Measurements from ENCODE around the gene PTPN23. TPM values are rescaled to one million over a fixed set of nuclear protein-coding genes. Genes with fewer than 3 reads are reported as not detected.

Gene PTPN23
- total and polyA plus RNA-seq, 2 experiments from 2014 or later = 11.9 to 20.5 TPM

DNA sequence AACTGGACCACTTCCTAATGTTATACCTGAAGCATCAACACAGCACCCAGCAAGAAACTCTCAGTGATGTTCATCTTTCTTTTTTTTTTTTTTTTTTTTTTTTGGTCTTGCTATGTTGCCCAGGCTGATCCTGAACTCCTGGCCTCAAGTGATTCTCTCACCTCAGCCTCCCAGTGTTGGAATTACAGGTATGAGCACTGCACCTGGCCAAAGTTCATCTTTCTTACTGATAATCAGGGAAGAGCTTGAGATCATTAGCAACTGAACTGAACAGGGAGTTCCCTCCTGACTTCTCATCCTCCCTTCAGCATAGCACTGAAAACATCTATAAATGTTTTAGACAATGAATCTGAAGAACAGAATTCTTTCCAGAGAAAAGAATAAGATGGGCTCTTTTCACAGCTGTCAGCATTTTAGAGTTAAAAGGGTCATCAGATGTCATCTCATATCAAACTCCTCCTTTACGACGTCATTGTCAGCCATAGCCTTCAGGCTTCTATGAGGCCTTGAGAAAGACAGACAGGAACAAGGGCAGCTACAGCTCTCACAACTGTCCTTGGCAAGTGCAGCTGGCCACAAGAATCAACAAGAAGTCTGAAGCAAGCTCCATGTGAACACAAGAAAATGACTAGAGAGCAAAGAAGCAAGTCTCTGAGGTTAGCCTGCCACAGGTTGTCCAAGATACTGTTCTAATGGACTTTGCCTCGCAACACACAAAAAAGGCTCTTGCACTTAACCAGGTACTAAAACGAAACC lies 61.2 kb downstream of the PTPN23 start:
- TF ChIP-seq EZH2 (IDR thresholded peaks at IDR 0.05; ENCODE audit: borderline replicate concordance) (no peak), EZH2phosphoT487 (IDR thresholded peaks at IDR 0.05; ENCODE audit: low read depth, severe bottlenecking, unreplicated experiment) (no peak), CTCF (IDR thresholded peaks at IDR 0.05; ENCODE audit: poor library complexity) (no peak)
- Histone ChIP-seq H3K27me3 (no peaks in the 10 kb centered on the region), H2AFZ (no peak overlapping the region), H3K27ac (peak overlapping the region; percentile 97), H3K4me1 (ENCODE audit: insufficient read depth) (peaks cover 28% of the 10 kb centered on the region), H3K9me2 (replicated peaks; ENCODE audit: insufficient read depth) (no peaks in the 10 kb centered on the region), H3K36me3 (replicated peaks; ENCODE audit: insufficient read depth, low read depth) (no peaks in the 10 kb centered on the region), H3K4me2 (peak overlapping the region; percentile 65), H3K9me3 (ENCODE audit: low read depth) (no peaks in the 10 kb centered on the region), H4K20me1 (ENCODE audit: insufficient read depth, poor library complexity, severe bottlenecking) (no peaks in the 10 kb centered on the region), H3K79me2 (peaks cover 70% of the 10 kb centered on the region), H3K4me3 (no peak overlapping the region)
- WGBS (ENCODE audit: low lambda C conversion rate, missing lambda C conversion rate) = 78% methylated on average over 4 of the region's 4 CpGs
- peak; percentile 72 for DNase-seq (ENCODE audit: low spot score)

DNA sequence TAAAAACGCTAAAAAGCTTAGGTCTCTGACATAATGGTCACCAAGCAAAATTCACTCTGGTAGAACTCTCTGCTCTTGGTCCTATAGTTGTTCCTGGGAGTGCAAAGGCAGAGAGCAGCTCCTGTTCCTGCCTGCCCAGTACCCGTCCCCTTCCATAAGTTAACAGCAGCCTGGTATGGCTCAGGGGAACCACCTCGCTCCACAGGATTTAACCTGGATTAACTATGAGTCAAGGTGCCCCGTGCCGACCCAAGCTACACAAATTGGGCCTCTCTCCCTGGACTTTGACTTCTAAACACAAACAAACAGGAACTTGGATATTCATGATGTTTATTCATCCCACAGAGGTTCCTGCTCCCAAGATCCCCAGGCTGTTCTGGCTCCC lies 62.8 kb downstream of the PTPN23 start:
- TF ChIP-seq EZH2phosphoT487 (IDR thresholded peaks at IDR 0.05; ENCODE audit: low read depth, severe bottlenecking, unreplicated experiment) (no peak), CTCF (IDR thresholded peaks at IDR 0.05; ENCODE audit: poor library complexity) (no peak), EZH2 (IDR thresholded peaks at IDR 0.05; ENCODE audit: borderline replicate concordance) (no peak)
- DNase-seq (ENCODE audit: low spot score) = peak; percentile 82
- H3K27me3 ChIP-seq = no peaks in the 10 kb centered on the region
- H3K79me2 ChIP-seq = peaks cover 71% of the 10 kb centered on the region
- peaks cover 28% of the 10 kb centered on the region for H3K4me1 ChIP-seq (ENCODE audit: insufficient read depth)
- no peak overlapping the region for H2AFZ ChIP-seq
- no peaks in the 10 kb centered on the region for H3K9me2 ChIP-seq (replicated peaks; ENCODE audit: insufficient read depth)
- no peaks in the 10 kb centered on the region for H3K36me3 ChIP-seq (replicated peaks; ENCODE audit: insufficient read depth, low read depth)
- H3K4me3 ChIP-seq = no peak overlapping the region
- H4K20me1 ChIP-seq (ENCODE audit: insufficient read depth, poor library complexity, severe bottlenecking) = no peaks in the 10 kb centered on the region
- no peaks in the 10 kb centered on the region for H3K9me3 ChIP-seq (ENCODE audit: low read depth)
- WGBS (ENCODE audit: low lambda C conversion rate, missing lambda C conversion rate) = 24% methylated on average over 5 of the region's 5 CpGs
- peak overlapping the region; percentile 97 for H3K27ac ChIP-seq
- H3K4me2 ChIP-seq = peak overlapping the region; percentile 65

- no peaks in the 10 kb centered on the region for H3K36me3 ChIP-seq (replicated peaks; ENCODE audit: insufficient read depth, low read depth)
- no peaks in the 10 kb centered on the region for H3K9me2 ChIP-seq (replicated peaks; ENCODE audit: insufficient read depth)
- DNase-seq (ENCODE audit: low spot score) = no peak
- peaks cover 69% of the 10 kb centered on the region for H3K79me2 ChIP-seq
- no peaks in the 10 kb centered on the region for H4K20me1 ChIP-seq (ENCODE audit: insufficient read depth, poor library complexity, severe bottlenecking)
- TF ChIP-seq EZH2 (IDR thresholded peaks at IDR 0.05; ENCODE audit: borderline replicate concordance) (no peak), CTCF (IDR thresholded peaks at IDR 0.05; ENCODE audit: poor library complexity) (no peak), EZH2phosphoT487 (IDR thresholded peaks at IDR 0.05; ENCODE audit: low read depth, severe bottlenecking, unreplicated experiment) (no peak)
- H3K4me3 ChIP-seq = no peak overlapping the region
- H3K27me3 ChIP-seq = no peaks in the 10 kb centered on the region
- WGBS (ENCODE audit: low lambda C conversion rate, missing lambda C conversion rate) = 81% methylated on average over 5 of the region's 5 CpGs
- H2AFZ ChIP-seq = no peak overlapping the region
- no peaks in the 10 kb centered on the region for H3K9me3 ChIP-seq (ENCODE audit: low read depth)
- peaks cover 28% of the 10 kb centered on the region for H3K4me1 ChIP-seq (ENCODE audit: insufficient read depth)
- H3K27ac ChIP-seq = peak overlapping the region; percentile 97
- H3K4me2 ChIP-seq = peak overlapping the region; percentile 65
Measured at GRCh38 chr3:47444103-47444502, 63.3 kb downstream of the PTPN23 start.
